ENCODE data around the gene CPZ.
"Not testable (repeated sequence)": the region's sequence is repeated elsewhere in the genome, so short reads cannot be mapped to it uniquely, and the experiment has no call there.

GRCh38 chr4:8631896-8632295 is 39.3 kb downstream of the CPZ start:
- TF ChIP-seq POLR2A (IDR thresholded peaks at IDR 0.05): not testable (repeated sequence)
- TF ChIP-seq, protein P1, sequence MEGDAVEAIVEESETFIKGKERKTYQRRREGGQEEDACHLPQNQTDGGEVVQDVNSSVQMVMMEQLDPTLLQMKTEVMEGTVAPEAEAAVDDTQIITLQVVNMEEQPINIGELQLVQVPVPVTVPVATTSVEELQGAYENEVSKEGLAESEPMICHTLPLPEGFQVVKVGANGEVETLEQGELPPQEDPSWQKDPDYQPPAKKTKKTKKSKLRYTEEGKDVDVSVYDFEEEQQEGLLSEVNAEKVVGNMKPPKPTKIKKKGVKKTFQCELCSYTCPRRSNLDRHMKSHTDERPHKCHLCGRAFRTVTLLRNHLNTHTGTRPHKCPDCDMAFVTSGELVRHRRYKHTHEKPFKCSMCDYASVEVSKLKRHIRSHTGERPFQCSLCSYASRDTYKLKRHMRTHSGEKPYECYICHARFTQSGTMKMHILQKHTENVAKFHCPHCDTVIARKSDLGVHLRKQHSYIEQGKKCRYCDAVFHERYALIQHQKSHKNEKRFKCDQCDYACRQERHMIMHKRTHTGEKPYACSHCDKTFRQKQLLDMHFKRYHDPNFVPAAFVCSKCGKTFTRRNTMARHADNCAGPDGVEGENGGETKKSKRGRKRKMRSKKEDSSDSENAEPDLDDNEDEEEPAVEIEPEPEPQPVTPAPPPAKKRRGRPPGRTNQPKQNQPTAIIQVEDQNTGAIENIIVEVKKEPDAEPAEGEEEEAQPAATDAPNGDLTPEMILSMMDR (IDR thresholded peaks at IDR 0.05): not testable (repeated sequence)

All from adrenal gland (tissue), 5 donors.